Measurements from ENCODE around the gene ARHGAP6.

- TF ChIP-seq CTCF (conservative IDR thresholded peaks at IDR 0.05; ENCODE audit: low read depth in 2 of 2) (no peak), REST (IDR thresholded peaks at IDR 0.05; ENCODE audit: unreplicated experiment) (no peak), ZNF331 (CRISPR knock-in tag; IDR thresholded peaks at IDR 0.05; ENCODE audit: low read depth) (no peak), POLR2AphosphoS5 (IDR thresholded peaks at IDR 0.05; ENCODE audit: low read depth) (no peak), EZH2phosphoT487 (IDR thresholded peaks at IDR 0.05; ENCODE audit: unreplicated experiment) (no peak), STAT1 (IDR thresholded peaks at IDR 0.05; ENCODE audit: unreplicated experiment) (no peak)
Measured at GRCh38 chrX:11125060-11125459, 540.7 kb downstream of the ARHGAP6 start.
